BLaER1 treated with 17β-estradiol and CSF1 and Interleukin-3, amounts not matched to agents 10 nM and 100 nM (cell line): Measurements from ENCODE around the gene SHF.

Source experiments
- H3K27ac ChIP-seq, 11 experiments: shearing (Covaris generic); formaldehyde crosslinking; 2 replicates each; pipeline ENCODE4 v1.8.1; 2022
- H3K27me3 ChIP-seq, 11 experiments: shearing (Covaris generic); formaldehyde crosslinking; 2 replicates each; pipeline ENCODE4 v1.8.1; 2022
- H3K36me3 ChIP-seq, 11 experiments: shearing (Covaris generic); formaldehyde crosslinking; 2 replicates each; pipeline ENCODE4 v1.8.1; 2022
- H3K4me1 ChIP-seq, 10 experiments: shearing (Covaris generic); formaldehyde crosslinking; 2 replicates each; pipeline ENCODE4 v1.8.1; 2022
- H3K4me2 ChIP-seq, 11 experiments: shearing (Covaris generic); formaldehyde crosslinking; 2 replicates each; pipeline ENCODE4 v1.8.1; 2022
- H3K4me3 ChIP-seq, 10 experiments: shearing (Covaris generic); formaldehyde crosslinking; 2 replicates each; pipeline ENCODE4 v1.8.1; 2022
- H3K9ac ChIP-seq, 11 experiments: shearing (Covaris generic); formaldehyde crosslinking; 2 replicates each; pipeline ENCODE4 v1.8.1; 2022
- H3K9me3 ChIP-seq, 11 experiments: shearing (Covaris generic); formaldehyde crosslinking; replicated peaks in 1 of 11; 2 replicates each; pipeline ENCODE4 v1.8.1; 2022
- H4K20me1 ChIP-seq, 11 experiments: shearing (Covaris generic); formaldehyde crosslinking; 2 replicates each; pipeline ENCODE4 v1.8.1; 2022
- Cebpa-rat ChIP-seq, 11 experiments: shearing (Covaris generic); IDR thresholded peaks; 2 replicates each; pipeline ENCODE4 v1.8.1; 2022

Gene SHF

GRCh38 chr15:45185903-45186770 lies 1.6 kb downstream of the SHF start:
- no peak for TF ChIP-seq Cebpa-rat (IDR thresholded peaks at IDR 0.05)
- peak overlapping the region in 10 of 11 experiments; percentile 79 to 93 (median 86); a peak in 19 of 22 replicates for H3K9ac ChIP-seq
- peak overlapping the region; percentile 61 to 90 (median 84); a peak in 18 of 20 replicates for H3K4me3 ChIP-seq
- H3K27ac ChIP-seq: peak overlapping the region in 7 of 11 experiments; percentile 77 to 86 (median 83); a peak in 14 of 22 replicates
- no peaks in the 10 kb centered on the region for H3K27me3 ChIP-seq
- H3K4me2 ChIP-seq: peak overlapping the region; percentile 92 to 100 (median 98)
- peaks cover 61 to 74% (median 66%) of the 10 kb centered on the region in 10 experiments for H3K4me1 ChIP-seq
- peaks cover 0 to 59% (median 25%) of the 10 kb centered on the region in 11 experiments; a peak in 17 of 22 replicates for H4K20me1 ChIP-seq
- no peaks in the 10 kb centered on the region for H3K9me3 ChIP-seq
- H3K36me3 ChIP-seq: peaks cover 0 to 8% (median 0%) of the 10 kb centered on the region in 11 experiments; a peak in 3 of 22 replicates

DNA sequence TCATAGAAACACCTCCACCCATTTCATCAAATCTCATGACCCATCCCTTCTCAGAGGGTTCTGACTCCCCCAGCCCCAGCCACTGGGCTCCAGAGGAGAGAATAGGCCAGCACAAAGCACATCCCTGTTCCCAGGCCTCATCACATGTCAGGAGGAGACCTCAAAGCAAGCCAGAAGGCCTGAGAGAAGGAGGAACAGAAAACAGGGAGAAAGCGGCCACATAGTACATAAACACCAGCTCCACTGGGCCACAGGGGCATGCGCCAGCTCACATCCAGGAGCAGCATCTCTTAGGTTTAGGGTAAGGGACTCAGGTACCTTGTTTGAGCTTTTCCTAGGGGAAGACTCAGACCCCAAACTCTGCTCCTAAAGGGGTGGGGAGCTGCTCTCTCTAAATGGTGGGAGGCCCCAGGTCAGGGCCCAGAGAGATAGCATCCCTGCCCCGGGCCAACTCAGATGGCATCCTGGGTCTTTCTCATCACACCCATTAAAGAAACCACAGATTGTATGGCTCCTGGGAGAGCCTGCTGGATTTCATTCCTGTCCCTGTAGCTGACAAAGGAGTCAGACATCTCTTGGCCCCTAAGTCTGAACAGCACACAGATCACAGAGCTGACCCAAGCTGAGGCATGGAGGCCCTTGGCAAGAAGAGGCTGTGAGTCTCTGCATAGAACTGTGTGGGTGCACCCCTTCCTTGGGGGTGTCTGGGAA lies 2.5 kb downstream of the SHF start:
- peak overlapping the region in 4 of 11 experiments; percentile 17 to 39 (median 28); a peak in 6 of 22 replicates for H3K27ac ChIP-seq
- no peak for TF ChIP-seq Cebpa-rat (IDR thresholded peaks at IDR 0.05)
- peak overlapping the region in 4 of 10 experiments; percentile 32 to 89 (median 86); a peak in 1 of 20 replicates for H3K4me3 ChIP-seq
- peak overlapping the region; percentile 92 to 100 (median 98) for H3K4me2 ChIP-seq
- peak overlapping the region in 9 of 11 experiments; percentile 6 to 93 (median 79); a peak in 10 of 22 replicates for H3K9ac ChIP-seq
- no peaks in the 10 kb centered on the region for H3K9me3 ChIP-seq
- H4K20me1 ChIP-seq: peaks cover 0 to 68% (median 25%) of the 10 kb centered on the region in 11 experiments; a peak in 17 of 22 replicates
- H3K4me1 ChIP-seq: peaks cover 70 to 83% (median 75%) of the 10 kb centered on the region in 10 experiments
- no peaks in the 10 kb centered on the region for H3K27me3 ChIP-seq
- H3K36me3 ChIP-seq: peaks cover 0 to 11% (median 0%) of the 10 kb centered on the region in 11 experiments; a peak in 3 of 22 replicates

GRCh38 chr15:45184562-45185041 lies 3.2 kb downstream of the SHF start:
- Histone ChIP-seq H3K27ac (peak overlapping the region in 4 of 11 experiments; percentile 17 to 39 (median 28); a peak in 7 of 22 replicates), H3K9ac (peak overlapping the region in 7 of 11 experiments; percentile 3 to 93 (median 53); a peak in 5 of 22 replicates), H3K4me1 (peaks cover 76 to 88% (median 82%) of the 10 kb centered on the region in 10 experiments)

GRCh38 chr15:45183511-45183910 lies 4.3 kb downstream of the SHF start:
- Histone ChIP-seq H4K20me1 (peaks cover 0 to 83% (median 25%) of the 10 kb centered on the region in 11 experiments; a peak in 17 of 22 replicates), H3K9me3 (no peaks in the 10 kb centered on the region), H3K27me3 (no peaks in the 10 kb centered on the region), H3K27ac (peak overlapping the region in 6 of 11 experiments; percentile 6 to 57 (median 28); a peak in 7 of 22 replicates), H3K36me3 (peaks cover 0 to 28% (median 8%) of the 10 kb centered on the region in 11 experiments; a peak in 9 of 22 replicates), H3K9ac (no peak overlapping the region), H3K4me1 (peaks cover 80 to 86% (median 83%) of the 10 kb centered on the region in 10 experiments), H3K4me3 (no peak overlapping the region), H3K4me2 (peak overlapping the region; percentile 23 to 100 (median 63); a peak in 19 of 22 replicates)
- TF ChIP-seq Cebpa-rat (IDR thresholded peaks at IDR 0.05): no peak

More at GRCh38 chr15:45184562-45185041, 3.2 kb downstream of the SHF start:
- H3K36me3 ChIP-seq: peaks cover 0 to 17% (median 0%) of the 10 kb centered on the region in 11 experiments; a peak in 4 of 22 replicates
- peaks cover 0 to 74% (median 25%) of the 10 kb centered on the region in 11 experiments; a peak in 17 of 22 replicates for H4K20me1 ChIP-seq
- no peak for TF ChIP-seq Cebpa-rat (IDR thresholded peaks at IDR 0.05)
- peak overlapping the region; percentile 92 to 100 (median 98) for H3K4me2 ChIP-seq
- H3K9me3 ChIP-seq: no peaks in the 10 kb centered on the region
- no peak overlapping the region for H3K4me3 ChIP-seq
- no peaks in the 10 kb centered on the region for H3K27me3 ChIP-seq

DNA sequence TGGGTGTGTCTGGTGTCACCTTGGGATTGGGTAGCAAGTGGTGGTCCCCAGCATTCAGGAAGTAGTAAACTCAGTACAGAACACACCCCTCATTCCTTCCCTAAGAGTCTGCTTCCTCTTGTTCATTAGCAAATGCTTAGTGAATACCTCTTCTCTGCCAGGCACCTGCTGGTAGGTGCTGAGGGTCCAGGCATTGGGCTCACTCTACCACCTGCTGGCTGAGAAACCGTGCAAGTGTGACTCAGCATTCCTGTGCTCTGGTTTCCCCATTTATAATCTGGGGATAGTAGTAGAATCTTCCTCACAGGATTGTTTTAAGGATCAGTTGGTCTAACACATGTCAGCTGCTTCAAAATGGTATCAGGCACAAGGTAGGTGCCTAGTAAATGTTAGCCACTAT lies 4.8 kb downstream of the SHF start:
- H3K9ac ChIP-seq: no peak overlapping the region
- no peaks in the 10 kb centered on the region for H3K9me3 ChIP-seq
- H3K4me2 ChIP-seq: peak overlapping the region; percentile 23 to 100 (median 53); a peak in 20 of 22 replicates
- peaks cover 75 to 81% (median 78%) of the 10 kb centered on the region in 10 experiments for H3K4me1 ChIP-seq
- H4K20me1 ChIP-seq: peaks cover 0 to 86% (median 25%) of the 10 kb centered on the region in 11 experiments; a peak in 17 of 22 replicates
- H3K27ac ChIP-seq: peak overlapping the region in 7 of 11 experiments; percentile 7 to 61 (median 53); a peak in 7 of 22 replicates
- TF ChIP-seq Cebpa-rat (IDR thresholded peaks at IDR 0.05): no peak
- H3K4me3 ChIP-seq: no peak overlapping the region
- H3K27me3 ChIP-seq: no peaks in the 10 kb centered on the region
- peaks cover 0 to 33% (median 12%) of the 10 kb centered on the region in 11 experiments; a peak in 15 of 22 replicates for H3K36me3 ChIP-seq

DNA sequence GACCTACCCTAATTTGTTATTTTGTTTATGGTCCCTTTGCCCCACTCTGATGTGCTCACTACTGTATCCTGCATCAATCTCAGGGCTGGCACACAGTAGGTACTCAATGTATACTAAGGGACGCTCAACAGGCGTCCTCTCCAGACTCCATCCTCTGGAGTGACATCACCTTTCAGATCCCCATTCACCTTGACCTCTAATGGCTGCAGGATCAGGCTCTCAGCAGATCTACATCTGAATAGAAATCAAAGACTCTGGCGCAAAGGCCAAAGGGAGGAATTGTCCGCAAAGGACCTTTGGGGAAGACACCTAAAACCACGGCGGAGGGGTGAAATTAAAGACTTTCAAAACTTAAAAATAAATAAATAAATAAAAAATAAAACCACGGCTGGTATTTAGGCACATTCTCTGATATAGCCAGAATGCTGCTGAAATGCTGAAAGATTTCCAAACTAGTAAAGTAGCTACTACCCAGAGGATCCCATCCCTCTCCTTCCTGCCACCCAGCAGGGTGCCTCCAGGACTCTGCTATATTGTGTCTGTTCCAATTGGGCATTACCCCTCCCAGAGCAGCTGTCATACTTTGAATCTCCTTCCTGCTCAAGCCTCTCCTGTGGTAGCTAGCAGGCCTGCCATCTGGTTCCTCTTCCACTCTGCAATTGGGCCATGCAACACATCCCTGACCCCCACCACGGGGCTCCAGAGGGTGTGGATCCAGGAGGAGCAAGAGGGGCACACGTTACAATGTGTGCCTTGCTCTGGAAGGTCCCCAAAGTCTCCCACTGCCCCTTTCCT lies 6.1 kb downstream of the SHF start:
- Histone ChIP-seq H3K27ac (peak overlapping the region in 9 of 11 experiments; percentile 18 to 64 (median 53); a peak in 18 of 22 replicates), H4K20me1 (peaks cover 0 to 88% (median 23%) of the 10 kb centered on the region in 11 experiments; a peak in 17 of 22 replicates), H3K4me2 (peak overlapping the region; percentile 51 to 98 (median 67)), H3K4me1 (peaks cover 70 to 76% (median 73%) of the 10 kb centered on the region in 10 experiments), H3K9ac (peak overlapping the region in 3 of 11 experiments; percentile 16 to 36 (median 22); a peak in 6 of 22 replicates), H3K36me3 (peaks cover 9 to 46% (median 25%) of the 10 kb centered on the region in 11 experiments; a peak in 18 of 22 replicates), H3K27me3 (no peaks in the 10 kb centered on the region), H3K4me3 (no peak overlapping the region), H3K9me3 (no peaks in the 10 kb centered on the region)
- TF ChIP-seq Cebpa-rat (IDR thresholded peaks at IDR 0.05): no peak

- no peak overlapping the region for H3K4me3 ChIP-seq
- TF ChIP-seq Cebpa-rat (IDR thresholded peaks at IDR 0.05): no peak
- peaks cover 61 to 68% (median 65%) of the 10 kb centered on the region in 10 experiments for H3K4me1 ChIP-seq
- H3K27me3 ChIP-seq: no peaks in the 10 kb centered on the region
- H4K20me1 ChIP-seq: peaks cover 0 to 79% (median 15%) of the 10 kb centered on the region in 11 experiments; a peak in 17 of 22 replicates
- H3K9me3 ChIP-seq: no peaks in the 10 kb centered on the region
- H3K4me2 ChIP-seq: peak overlapping the region; percentile 51 to 98 (median 67)
- H3K9ac ChIP-seq: peak overlapping the region in 2 of 11 experiments; percentile 16 to 22; a peak in 2 of 22 replicates
- H3K27ac ChIP-seq: peak overlapping the region in 10 of 11 experiments; percentile 18 to 64 (median 52); a peak in 16 of 22 replicates
- peaks cover 10 to 55% (median 34%) of the 10 kb centered on the region in 11 experiments; a peak in 19 of 22 replicates for H3K36me3 ChIP-seq
Observed at GRCh38 chr15:45180648-45181436, 6.9 kb downstream of the SHF start.
